GM18520 (cell line): ENCODE data around the gene ZDHHC11.
"Not testable (repeated sequence)": the region's sequence is repeated elsewhere in the genome, so short reads cannot be mapped to it uniquely, and the experiment has no call there.

Experiments
- ATAC-seq: cut with Tn5 transposase; IDR thresholded peaks from one replicate; pipeline ENCODE4 v1.9.1; 2021; ENCODE audit not compliant: unreplicated experiment

ZDHHC11 gene

GRCh38 chr5:763998-764781 is 86.6 kb downstream of the ZDHHC11 start:
- ATAC-seq: no peak

- no peak for ATAC-seq
Observed at GRCh38 chr5:763397-763796, 87.4 kb downstream of the ZDHHC11 start.

- not testable (repeated sequence) for ATAC-seq
Observed at GRCh38 chr5:762996-763395, 87.8 kb downstream of the ZDHHC11 start.

- ATAC-seq: no peak
Observed at GRCh38 chr5:761854-762710, 88.7 kb downstream of the ZDHHC11 start.

GRCh38 chr5:761059-761771 is 89.6 kb downstream of the ZDHHC11 start:
- no peak for ATAC-seq

- ATAC-seq: no peak
Observed at GRCh38 chr5:760363-761058, 90.3 kb downstream of the ZDHHC11 start.

- ATAC-seq: no peak
Observed at GRCh38 chr5:759781-760362, 90.9 kb downstream of the ZDHHC11 start.

- ATAC-seq: no peak
Observed at GRCh38 chr5:759111-759751, 91.6 kb downstream of the ZDHHC11 start.

- no peak for ATAC-seq
Observed at GRCh38 chr5:758698-759053, 92.1 kb downstream of the ZDHHC11 start.

GRCh38 chr5:757931-758697 is 92.7 kb downstream of the ZDHHC11 start:
- ATAC-seq: no peak

- no peak for ATAC-seq
Observed at GRCh38 chr5:757346-757930, 93.3 kb downstream of the ZDHHC11 start.

- ATAC-seq: no peak
Observed at GRCh38 chr5:756865-757345, 93.9 kb downstream of the ZDHHC11 start.

GRCh38 chr5:756171-756570 is 94.6 kb downstream of the ZDHHC11 start:
- ATAC-seq: no peak

GRCh38 chr5:754143-754632 is 96.6 kb downstream of the ZDHHC11 start:
- ATAC-seq: peak; percentile 51

- ATAC-seq: not testable (repeated sequence)
Observed at GRCh38 chr5:753567-754142, 97.1 kb downstream of the ZDHHC11 start.

- ATAC-seq: not testable (repeated sequence)
Observed at GRCh38 chr5:752532-753115, 98.2 kb downstream of the ZDHHC11 start.

- not testable (repeated sequence) for ATAC-seq
Observed at GRCh38 chr5:751992-752391, 98.8 kb downstream of the ZDHHC11 start.

- no peak for ATAC-seq
Observed at GRCh38 chr5:751496-751895, 99.3 kb downstream of the ZDHHC11 start.
